SK-N-MC (cell line): ENCODE measurements around the gene PDE4D.
"Not testable (repeated sequence)": the region's sequence is repeated elsewhere in the genome, so short reads cannot be mapped to it uniquely, and the experiment has no call there.

Source experiments
- EZH2 ChIP-seq: fragments of 200-600 bp; sonication (generic); IDR thresholded peaks from one replicate; pipeline ENCODE4 v1.6.1; 2017; ENCODE audit warnings: antibody characterized with exemption
- FOXP2 ChIP-seq: optimal IDR thresholded peaks from 2 replicates; pipeline ENCODE3; 2011; ENCODE audit warnings: mild to moderate bottlenecking, moderate library complexity; ENCODE audit not compliant: insufficient read depth; ENCODE audit errors: extremely low read length, control extremely low read depth
- POLR2AphosphoS5 ChIP-seq: IDR thresholded peaks from 2 replicates; pipeline ENCODE4 v1.6.1; 2012; ENCODE audit warnings: mild to moderate bottlenecking, low read depth, low read length, borderline replicate concordance

DNA sequence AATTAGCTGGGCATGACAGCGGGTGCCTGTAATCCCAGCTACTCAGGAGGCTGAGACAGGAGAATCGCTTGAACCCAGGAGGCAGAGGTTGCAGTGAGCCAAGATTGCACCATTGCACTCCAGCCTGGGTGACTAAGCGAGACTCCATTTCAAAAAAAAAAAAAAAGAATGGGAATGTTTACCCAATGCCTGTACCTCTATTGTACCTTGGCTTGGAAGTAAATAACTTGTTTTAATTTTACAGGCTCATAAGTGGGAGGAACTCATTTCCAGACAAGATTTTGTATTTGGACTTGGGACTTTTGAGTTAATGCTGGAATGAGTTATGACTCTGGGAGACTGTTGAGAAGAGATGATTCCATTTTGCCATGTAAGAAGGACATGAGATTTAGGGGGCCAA is 484.5 kb downstream of the PDE4D start:
- TF ChIP-seq EZH2, POLR2AphosphoS5, FOXP2: not testable (repeated sequence)
